ENCODE results near the gene PI4KB. TPM values are rescaled to one million over a fixed set of nuclear protein-coding genes. Genes with fewer than 3 reads are reported as not detected.

PI4KB gene
- total RNA-seq, 2 donors from 2014 or later = 64.8 to 71.4 TPM

Other genes starting within 250 kb of the PI4KB start
- 1 to 10 TPM; 1.9 to 4.3 TPM for gene SEMA6C, start 180.8 kb downstream of the PI4KB start, total RNA-seq
- 10 to 100 TPM; 14.7 to 17.1 TPM for gene TNFAIP8L2, start 170.8 kb downstream of the PI4KB start, total RNA-seq
- 1 to 10 TPM; 5.2 to 6.1 TPM for gene LYSMD1, start 161.5 kb downstream of the PI4KB start, total RNA-seq
- gene SCNM1, start 161.3 kb downstream of the PI4KB start, total RNA-seq = 100 to 1,000 TPM in 1 of 2 donors, 10 to 100 TPM in 1; 87.1 to 103 TPM
- gene TMOD4, start 151.4 kb downstream of the PI4KB start, total RNA-seq = 1 to 10 TPM; 1.8 to 3.2 TPM
- gene VPS72, start 137.2 kb downstream of the PI4KB start, total RNA-seq = 10 to 100 TPM; 77.8 to 94.1 TPM
- gene PIP5K1A, start 128.9 kb downstream of the PI4KB start, total RNA-seq = 10 to 100 TPM; 77.5 to 80.3 TPM
- gene PSMD4, start 72.7 kb downstream of the PI4KB start, total RNA-seq = 100 to 1,000 TPM; 168 to 205 TPM
- 10 to 100 TPM; 39.9 to 40.3 TPM for gene ZNF687, start 45.1 kb downstream of the PI4KB start, total RNA-seq
- gene RFX5, start 19.8 kb upstream of the PI4KB start, total RNA-seq = 10 to 100 TPM; 67.6 to 95.4 TPM
- not detected for gene SELENBP1, start 45.3 kb upstream of the PI4KB start, total RNA-seq
- 100 to 1,000 TPM; 297 to 301 TPM for gene PSMB4, start 72.2 kb upstream of the PI4KB start, total RNA-seq
- 100 to 1,000 TPM; 116 to 140 TPM for gene POGZ, start 132.1 kb upstream of the PI4KB start, total RNA-seq
- 1 to 10 TPM in 1 of 2 donors, under 1 TPM in 1; 0.69 to 1.9 TPM for gene CGN, start 184.0 kb upstream of the PI4KB start, total RNA-seq
- 1 to 10 TPM; 4.3 to 4.8 TPM for gene TUFT1, start 212.9 kb upstream of the PI4KB start, total RNA-seq

Data from activated T-cell treated with anti-CD3 and anti-CD28 coated beads, Interleukin-2, amount 50 U/mL, for 72 hours (primary cell).